AG10803 (cell line): Measurements from ENCODE around the gene FZD10.

ENCODE experiments used
- DNase-seq: peaks from one replicate; pipeline ENCODE4 v3.0.0; 2010; ENCODE audit warnings: low read depth
- H3K4me3 ChIP-seq: 2 replicates; pipeline ENCODE4 v1.5.1; 2011; ENCODE audit warnings: mild to moderate bottlenecking, low read length, control low read depth
- CTCF ChIP-seq: conservative IDR thresholded peaks from 2 replicates; pipeline ENCODE4 v1.5.1; 2011; ENCODE audit warnings: mild to moderate bottlenecking, low read length, control low read depth, inconsistent platforms

FZD10 gene

GRCh38 chr12:130126023-130126432 is 36.2 kb upstream of the FZD10 start:
- no peak overlapping the region for H3K4me3 ChIP-seq
- DNase-seq = no peak
- TF ChIP-seq CTCF = no peak

DNA sequence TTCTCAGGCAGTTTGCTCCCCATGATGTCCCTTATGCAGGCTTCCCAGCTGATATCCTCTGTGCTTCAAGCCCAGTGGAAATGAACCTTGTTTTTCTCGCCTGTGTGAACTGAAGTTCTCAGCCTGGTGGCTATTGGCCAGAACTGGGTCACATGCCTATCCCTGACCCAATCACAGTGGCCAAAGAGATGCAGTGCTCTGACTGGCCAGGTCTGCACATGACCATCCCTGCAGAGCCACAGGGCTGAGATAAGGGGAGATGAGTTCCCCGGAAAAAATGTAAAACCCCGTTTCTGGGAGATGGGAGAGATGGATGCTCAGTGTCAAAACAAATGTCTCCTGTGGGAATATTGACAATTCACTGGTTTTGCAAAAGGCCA is 34.7 kb upstream of the FZD10 start:
- no peak overlapping the region for H3K4me3 ChIP-seq
- DNase-seq = no peak
- TF ChIP-seq CTCF = no peak

- no peak for TF ChIP-seq CTCF
- DNase-seq = peak; percentile 12
- no peak overlapping the region for H3K4me3 ChIP-seq
Observed at GRCh38 chr12:130127912-130128789, 34.1 kb upstream of the FZD10 start.

- no peak overlapping the region for H3K4me3 ChIP-seq
- no peak for DNase-seq
- no peak for TF ChIP-seq CTCF
Observed at GRCh38 chr12:130128790-130129735, 33.2 kb upstream of the FZD10 start.

GRCh38 chr12:130130346-130130745 is 31.9 kb upstream of the FZD10 start:
- H3K4me3 ChIP-seq = no peak overlapping the region
- no peak for DNase-seq
- TF ChIP-seq CTCF = no peak

DNA sequence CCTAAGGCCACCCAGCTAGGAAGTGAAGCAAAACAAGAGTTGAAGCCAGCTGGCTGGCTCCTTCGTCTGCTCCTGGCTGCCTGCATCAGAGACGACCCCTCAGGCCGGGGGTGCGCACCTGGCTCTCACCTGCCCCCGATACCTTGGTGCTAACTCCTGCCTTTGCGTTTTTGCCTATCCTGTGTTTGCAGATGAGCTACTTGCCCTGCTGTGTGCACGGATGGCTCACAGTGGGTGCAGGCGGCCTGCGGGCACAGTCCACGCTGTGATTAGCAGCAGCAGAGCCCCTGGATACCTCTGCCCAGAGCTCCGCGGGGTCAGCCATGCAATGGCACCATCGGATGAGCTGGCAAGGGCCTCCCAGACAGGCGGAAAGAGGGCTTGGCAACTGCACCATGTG is 31.2 kb upstream of the FZD10 start:
- no peak for TF ChIP-seq CTCF
- no peak for DNase-seq
- H3K4me3 ChIP-seq = no peak overlapping the region

DNA sequence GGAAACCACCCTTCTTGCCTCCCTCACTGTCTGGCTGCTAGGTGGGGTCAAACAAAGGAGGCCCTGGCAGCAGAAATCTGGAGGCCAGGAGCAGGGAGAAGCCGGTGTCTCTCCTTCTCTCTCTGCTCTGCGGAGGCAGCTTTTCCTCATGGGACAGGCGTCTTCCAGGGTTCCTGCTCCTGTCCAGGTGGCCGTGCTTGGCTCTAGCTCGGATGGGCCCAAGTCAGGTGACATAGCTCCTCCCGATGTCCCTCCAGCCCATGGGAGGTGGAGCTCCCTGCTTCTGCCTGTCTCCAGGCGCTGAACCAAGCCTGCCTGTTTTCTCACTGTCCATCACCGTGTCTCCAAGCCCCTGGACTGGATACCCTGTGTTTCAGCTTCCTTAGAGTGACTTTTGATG is 30.5 kb upstream of the FZD10 start:
- H3K4me3 ChIP-seq = no peak overlapping the region
- DNase-seq = no peak
- TF ChIP-seq CTCF = no peak
